Measurements from ENCODE around the gene ANKRD28.

DNA sequence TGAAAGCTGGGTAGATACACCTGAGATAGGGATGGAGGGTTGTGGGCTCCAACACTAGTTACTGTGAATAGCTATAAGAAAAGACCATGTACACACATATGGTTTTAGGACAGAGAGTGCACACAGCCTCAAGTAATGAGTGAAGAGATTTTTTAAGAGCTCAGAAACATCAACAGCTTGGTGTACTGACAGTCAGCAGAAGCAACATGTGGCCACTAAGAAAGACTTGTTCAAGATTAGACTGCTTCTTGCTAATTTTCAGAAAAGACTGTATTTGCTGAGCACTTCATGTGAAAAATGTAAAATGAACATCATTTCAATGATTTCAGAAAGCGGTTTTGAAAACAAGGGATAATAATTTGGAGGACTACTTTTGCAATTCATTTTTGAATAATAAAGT is 10.3 kb downstream of the ANKRD28 start:
- TF ChIP-seq, protein P1, sequence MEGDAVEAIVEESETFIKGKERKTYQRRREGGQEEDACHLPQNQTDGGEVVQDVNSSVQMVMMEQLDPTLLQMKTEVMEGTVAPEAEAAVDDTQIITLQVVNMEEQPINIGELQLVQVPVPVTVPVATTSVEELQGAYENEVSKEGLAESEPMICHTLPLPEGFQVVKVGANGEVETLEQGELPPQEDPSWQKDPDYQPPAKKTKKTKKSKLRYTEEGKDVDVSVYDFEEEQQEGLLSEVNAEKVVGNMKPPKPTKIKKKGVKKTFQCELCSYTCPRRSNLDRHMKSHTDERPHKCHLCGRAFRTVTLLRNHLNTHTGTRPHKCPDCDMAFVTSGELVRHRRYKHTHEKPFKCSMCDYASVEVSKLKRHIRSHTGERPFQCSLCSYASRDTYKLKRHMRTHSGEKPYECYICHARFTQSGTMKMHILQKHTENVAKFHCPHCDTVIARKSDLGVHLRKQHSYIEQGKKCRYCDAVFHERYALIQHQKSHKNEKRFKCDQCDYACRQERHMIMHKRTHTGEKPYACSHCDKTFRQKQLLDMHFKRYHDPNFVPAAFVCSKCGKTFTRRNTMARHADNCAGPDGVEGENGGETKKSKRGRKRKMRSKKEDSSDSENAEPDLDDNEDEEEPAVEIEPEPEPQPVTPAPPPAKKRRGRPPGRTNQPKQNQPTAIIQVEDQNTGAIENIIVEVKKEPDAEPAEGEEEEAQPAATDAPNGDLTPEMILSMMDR (IDR thresholded peaks at IDR 0.05 in 4 of 5, conservative IDR thresholded peaks at IDR 0.05 in 1 of 5), result no peak
- no peak for TF ChIP-seq POLR2A (IDR thresholded peaks at IDR 0.05)

Data from gastrocnemius medialis (tissue), 4 donors.